MM.1S (cell line): ENCODE measurements around the gene TSHZ2.

Experiments used
- CTCF ChIP-seq: fragments of 300-600 bp; sonication (generic); IDR thresholded peaks from 2 replicates; pipeline ENCODE4 v1.5.1; 2016; ENCODE audit warnings: antibody characterized with exemption, low read length, mixed read lengths
- EZH2 ChIP-seq: fragments of 300-600 bp; sonication (generic); optimal IDR thresholded peaks from 2 replicates; pipeline ENCODE3; 2017; ENCODE audit warnings: low read depth, mild to moderate bottlenecking, antibody characterized with exemption, low read length, mixed read lengths
- EZH2phosphoT487 ChIP-seq: fragments of 300-600 bp; sonication (generic); IDR thresholded peaks from 2 replicates; pipeline ENCODE4 v1.6.1; 2018; ENCODE audit warnings: antibody characterized with exemption, low read length

DNA sequence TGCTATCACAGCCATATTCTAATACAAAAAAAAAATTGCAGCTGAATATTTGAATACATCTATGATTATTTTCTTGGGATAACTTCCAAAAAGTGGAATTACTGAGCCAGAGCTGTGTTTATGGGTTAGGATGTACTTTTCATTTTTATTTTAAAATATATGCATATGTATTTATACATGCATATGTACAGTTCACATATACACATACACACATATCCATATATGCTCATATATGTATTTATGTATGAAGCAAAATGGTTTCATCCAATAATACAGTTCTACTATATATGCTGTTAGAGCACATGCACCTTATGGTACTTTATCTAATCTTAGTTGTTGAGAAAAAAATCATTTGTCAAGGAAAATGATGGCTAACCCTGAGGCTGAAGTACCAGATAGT is 54.9 kb downstream of the TSHZ2 start:
- TF ChIP-seq CTCF, result no peak
- TF ChIP-seq EZH2phosphoT487, result no peak
- no peak for TF ChIP-seq EZH2
